Activated naive CD8-positive, alpha-beta T cell treated with anti-CD3 and anti-CD28 coated beads for 36 hours (primary cell): Measurements from ENCODE around the gene DDI1. TPM values are rescaled to one million over a fixed set of nuclear protein-coding genes. Genes with fewer than 3 reads are reported as not detected.
"Not testable (repeated sequence)": the region's sequence is repeated elsewhere in the genome, so short reads cannot be mapped to it uniquely, and the experiment has no call there.

ENCODE experiments used
- DNase-seq: peaks from one replicate; pipeline ENCODE4 v3.0.0; 2021
- H3K27ac Mint-ChIP-seq: one replicate; pipeline ENCODE4 v1.8.0; 2022; ENCODE audit warnings: mild to moderate bottlenecking, moderate library complexity, mixed read lengths
- H3K27me3 Mint-ChIP-seq: one replicate; pipeline ENCODE4 v1.8.0; 2022; ENCODE audit warnings: mild to moderate bottlenecking, mixed read lengths
- H3K36me3 Mint-ChIP-seq: one replicate; pipeline ENCODE4 v1.8.0; 2021; ENCODE audit warnings: mild to moderate bottlenecking, mixed read lengths
- H3K4me1 Mint-ChIP-seq: one replicate; pipeline ENCODE4 v1.8.0; 2021; ENCODE audit warnings: mixed read lengths
- H3K4me3 Mint-ChIP-seq: one replicate; pipeline ENCODE4 v1.8.0; 2022; ENCODE audit warnings: mild to moderate bottlenecking, moderate library complexity, mixed read lengths
- H3K9me3 Mint-ChIP-seq: one replicate; pipeline ENCODE4 v1.8.0; 2022; ENCODE audit warnings: mixed read lengths
- total RNA-seq, 2 experiments: library from RNA; stranded (reverse); gene quantifications; one replicate each; pipeline ENCODE4 v1.2.3, GENCODE V29; 2021

The DDI1 gene
- total RNA-seq, 2 experiments from 2014 or later, result not detected

DNA sequence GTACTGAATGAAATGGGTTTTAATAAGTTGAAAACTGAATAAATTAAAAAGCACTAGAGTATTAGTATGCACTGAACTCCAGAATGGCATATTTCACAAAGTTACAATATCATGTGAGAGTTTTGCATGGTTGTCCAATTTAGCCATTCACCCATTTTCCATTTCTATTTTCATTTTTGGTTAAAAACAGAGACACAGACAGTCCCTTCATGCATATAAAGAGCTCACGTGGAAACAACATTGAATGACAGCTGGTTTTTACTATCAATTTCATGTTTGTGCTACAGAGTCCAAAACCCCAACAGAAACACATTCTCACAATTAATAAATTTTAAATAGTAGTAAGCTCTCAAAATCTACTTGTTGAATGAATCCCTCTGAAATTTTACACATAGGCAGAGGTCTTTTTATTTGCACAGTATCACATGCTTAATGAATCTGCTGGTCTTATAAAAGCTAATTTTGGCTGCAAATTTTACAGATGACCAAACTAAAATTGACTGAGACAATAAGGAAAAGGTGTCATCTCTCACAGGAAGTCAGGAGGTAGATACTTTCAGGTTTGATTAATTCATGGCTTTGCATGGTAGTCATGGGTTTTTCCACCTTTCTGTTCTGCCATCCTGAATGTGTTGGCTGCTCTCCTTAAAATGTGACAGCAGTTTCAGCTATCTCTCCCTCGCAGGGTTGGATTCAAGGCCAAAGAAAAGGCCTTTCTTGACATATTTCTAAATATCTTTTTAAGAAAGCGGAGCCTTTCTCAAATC is 20.6 kb upstream of the DDI1 start:
- H3K27me3 Mint-ChIP-seq, result no peaks in the 10 kb centered on the region
- H3K4me1 Mint-ChIP-seq, result no peaks in the 10 kb centered on the region
- H3K4me3 Mint-ChIP-seq, result no peak overlapping the region
- DNase-seq, result no peak
- H3K27ac Mint-ChIP-seq, result no peak overlapping the region
- H3K36me3 Mint-ChIP-seq, result no peaks in the 10 kb centered on the region
- H3K9me3 Mint-ChIP-seq, result no peaks in the 10 kb centered on the region

DNA sequence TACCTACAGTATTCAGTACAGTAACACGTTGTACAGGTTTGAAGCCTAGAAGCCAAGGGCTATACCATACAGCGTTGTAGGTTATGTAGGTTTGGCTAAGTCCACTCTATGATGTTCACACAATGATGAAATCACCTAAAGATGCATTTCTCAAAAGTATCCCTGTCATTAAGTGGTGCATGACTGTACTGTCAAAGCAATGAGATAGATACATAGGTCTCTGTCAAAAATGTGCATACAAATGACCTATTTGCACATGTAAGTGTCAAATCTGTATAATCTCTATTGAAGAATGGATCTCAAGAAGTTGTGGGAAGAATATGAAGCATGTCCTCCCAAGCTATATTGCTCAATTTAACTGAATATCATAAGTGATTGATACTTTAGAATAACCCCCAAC is 11.9 kb upstream of the DDI1 start:
- DNase-seq, result no peak
- H3K27me3 Mint-ChIP-seq, result no peaks in the 10 kb centered on the region
- H3K9me3 Mint-ChIP-seq, result no peaks in the 10 kb centered on the region
- no peaks in the 10 kb centered on the region for H3K36me3 Mint-ChIP-seq
- no peak overlapping the region for H3K4me3 Mint-ChIP-seq
- no peak overlapping the region for H3K27ac Mint-ChIP-seq
- H3K4me1 Mint-ChIP-seq, result no peaks in the 10 kb centered on the region

DNA sequence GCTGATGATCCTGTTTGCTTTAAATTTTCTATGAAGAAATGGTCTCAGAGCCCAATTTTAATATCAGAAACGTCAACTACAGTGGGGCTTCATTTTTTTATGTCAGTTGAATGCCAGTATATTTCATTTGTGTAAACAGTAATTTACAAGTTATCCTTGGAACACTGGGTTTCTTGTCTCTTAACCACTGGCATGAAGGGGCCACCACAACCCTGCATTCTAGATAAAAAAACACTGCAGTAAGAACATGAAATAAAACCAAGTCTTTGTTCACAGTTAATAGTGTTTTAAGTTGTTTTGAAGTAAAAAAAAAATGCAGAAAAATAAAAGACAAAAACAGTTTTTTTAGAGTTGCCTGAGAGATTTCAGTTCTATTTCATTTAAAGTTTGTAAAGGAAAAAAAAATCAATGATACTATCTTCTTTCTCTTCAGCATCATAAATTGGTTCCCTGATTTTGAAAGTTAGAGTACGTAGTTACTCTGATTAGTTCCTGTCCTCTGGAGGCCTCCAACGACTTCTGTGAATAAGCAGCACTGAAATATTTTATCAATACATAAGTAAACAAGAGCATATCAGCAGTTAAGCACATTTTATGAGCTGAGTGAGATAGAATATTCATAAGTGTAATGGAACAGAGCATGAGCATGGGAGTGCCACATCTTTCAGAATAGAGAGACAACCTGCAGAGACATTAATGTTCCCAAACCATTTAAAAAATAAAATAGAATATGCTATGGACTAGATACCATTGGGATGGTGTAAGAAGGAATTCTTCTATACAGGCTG is 7.8 kb upstream of the DDI1 start:
- H3K36me3 Mint-ChIP-seq, result no peaks in the 10 kb centered on the region
- no peak overlapping the region for H3K4me3 Mint-ChIP-seq
- no peaks in the 10 kb centered on the region for H3K27me3 Mint-ChIP-seq
- DNase-seq, result no peak
- H3K9me3 Mint-ChIP-seq, result peaks cover 4% of the 10 kb centered on the region
- no peak overlapping the region for H3K27ac Mint-ChIP-seq
- no peaks in the 10 kb centered on the region for H3K4me1 Mint-ChIP-seq

DNA sequence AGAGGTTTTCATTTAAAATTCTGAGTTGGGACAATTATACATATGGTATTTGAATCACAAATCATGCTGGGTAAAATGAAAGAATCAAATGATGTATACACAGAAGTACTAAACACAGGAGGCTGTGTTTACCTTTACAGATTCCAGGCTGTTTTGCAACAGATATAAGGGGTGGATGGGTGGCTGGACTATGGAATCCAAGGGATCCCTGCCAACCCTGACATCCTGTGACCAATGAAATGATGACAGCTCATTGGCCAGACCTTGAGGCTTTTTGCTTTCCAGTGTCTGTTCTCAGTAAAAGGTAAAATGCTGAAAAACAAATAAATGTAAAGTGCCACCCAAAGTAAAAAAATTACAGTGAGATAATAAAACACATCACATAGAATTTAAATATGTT is 3.3 kb upstream of the DDI1 start:
- Mint-ChIP-seq H3K36me3 (no peaks in the 10 kb centered on the region), H3K27ac (no peak overlapping the region), H3K4me1 (no peaks in the 10 kb centered on the region), H3K4me3 (no peak overlapping the region), H3K9me3 (peaks cover 4% of the 10 kb centered on the region), H3K27me3 (no peaks in the 10 kb centered on the region)
- DNase-seq, result no peak

DNA sequence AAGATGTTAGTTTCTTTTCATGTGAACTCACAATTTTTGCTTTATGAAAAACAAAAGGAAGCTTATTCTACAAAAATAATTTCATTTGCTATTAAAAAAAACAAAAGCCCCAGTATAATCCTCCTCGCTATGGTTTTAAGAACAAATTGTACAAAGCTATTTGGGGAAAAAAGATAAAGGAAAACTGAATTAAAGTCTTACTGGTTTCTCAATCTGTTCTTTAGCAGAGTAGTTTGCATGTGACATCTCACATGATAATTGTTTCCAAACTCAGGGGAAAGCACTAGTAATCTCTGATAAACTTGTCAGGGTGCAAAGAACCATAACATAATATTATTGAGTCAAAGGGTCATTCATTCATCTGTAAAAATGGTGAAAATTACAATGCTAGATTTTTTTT is 2.9 kb upstream of the DDI1 start:
- no peaks in the 10 kb centered on the region for H3K36me3 Mint-ChIP-seq
- DNase-seq, result no peak

DNA sequence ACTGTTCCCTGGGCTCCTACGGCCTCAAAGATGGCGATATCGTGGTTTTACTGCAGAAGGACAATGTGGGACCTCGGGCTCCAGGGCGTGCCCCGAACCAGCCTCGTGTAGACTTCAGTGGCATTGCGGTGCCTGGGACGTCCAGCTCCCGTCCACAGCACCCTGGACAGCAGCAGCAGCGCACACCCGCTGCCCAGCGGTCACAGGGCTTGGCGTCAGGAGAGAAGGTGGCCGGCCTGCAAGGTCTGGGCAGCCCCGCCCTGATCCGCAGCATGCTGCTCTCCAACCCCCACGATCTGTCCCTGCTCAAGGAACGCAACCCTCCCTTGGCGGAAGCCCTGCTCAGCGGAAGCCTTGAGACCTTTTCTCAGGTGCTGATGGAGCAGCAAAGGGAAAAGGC is 555 bp downstream of the DDI1 start:
- Mint-ChIP-seq H3K27me3 (no peaks in the 10 kb centered on the region), H3K36me3 (no peaks in the 10 kb centered on the region), H3K4me3 (no peak overlapping the region)

More for the DNA sequence above, 2.9 kb upstream of the DDI1 start:
- H3K27ac Mint-ChIP-seq, result no peak overlapping the region
- H3K4me3 Mint-ChIP-seq, result no peak overlapping the region
- H3K4me1 Mint-ChIP-seq, result no peaks in the 10 kb centered on the region
- H3K27me3 Mint-ChIP-seq, result no peaks in the 10 kb centered on the region
- peaks cover 4% of the 10 kb centered on the region for H3K9me3 Mint-ChIP-seq

DNA sequence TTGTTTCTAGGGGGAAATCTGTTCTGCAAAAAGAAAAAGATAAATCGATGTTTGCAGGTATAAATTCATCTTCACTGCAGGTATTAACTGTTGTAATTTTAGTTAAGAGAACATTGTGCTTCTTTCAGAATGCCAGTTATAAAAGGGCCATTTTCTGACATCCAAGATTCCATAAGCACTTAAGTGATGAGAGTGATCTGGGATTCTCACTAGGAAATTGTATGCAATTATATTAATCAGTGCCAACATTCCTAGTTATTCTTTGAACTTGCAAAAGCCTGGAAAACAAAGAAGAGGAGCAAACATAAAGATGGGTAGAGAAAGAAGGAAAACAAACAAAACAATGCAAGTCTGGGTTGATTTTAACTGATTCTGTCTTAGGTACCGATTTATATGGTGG is 5.4 kb downstream of the DDI1 start:
- Mint-ChIP-seq H3K4me1 (no peaks in the 10 kb centered on the region), H3K27me3 (no peaks in the 10 kb centered on the region), H3K27ac (no peak overlapping the region), H3K4me3 (no peak overlapping the region), H3K36me3 (no peaks in the 10 kb centered on the region), H3K9me3 (peaks cover under 1% of the 10 kb centered on the region)
- no peak for DNase-seq

More for the DNA sequence above, 555 bp downstream of the DDI1 start:
- H3K27ac Mint-ChIP-seq, result no peak overlapping the region
- H3K4me1 Mint-ChIP-seq, result no peaks in the 10 kb centered on the region
- DNase-seq, result no peak
- H3K9me3 Mint-ChIP-seq, result no peaks in the 10 kb centered on the region

DNA sequence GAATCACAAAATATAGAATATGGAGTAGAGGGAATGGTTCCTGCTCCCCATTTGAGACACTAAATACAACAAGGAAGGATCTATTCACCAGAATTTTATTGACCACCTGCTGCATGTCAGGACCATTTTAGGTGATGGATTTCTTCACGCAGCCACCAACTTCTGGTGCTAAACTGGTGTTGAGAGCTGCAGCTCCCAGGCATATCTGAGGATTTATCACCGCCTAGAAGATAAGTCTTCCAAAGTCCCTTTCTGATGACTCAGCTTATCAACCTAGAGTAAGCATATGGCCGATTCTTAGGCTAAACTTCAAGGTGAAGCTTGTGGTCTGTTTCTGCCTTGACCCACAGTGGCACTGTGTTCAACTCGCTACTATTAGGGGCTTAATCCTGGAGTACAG is 6.7 kb downstream of the DDI1 start:
- H3K9me3 Mint-ChIP-seq, result peaks cover 2% of the 10 kb centered on the region
- no peaks in the 10 kb centered on the region for H3K27me3 Mint-ChIP-seq
- no peaks in the 10 kb centered on the region for H3K4me1 Mint-ChIP-seq
- H3K4me3 Mint-ChIP-seq, result no peak overlapping the region
- H3K36me3 Mint-ChIP-seq, result no peaks in the 10 kb centered on the region
- DNase-seq, result no peak
- H3K27ac Mint-ChIP-seq, result no peak overlapping the region

DNA sequence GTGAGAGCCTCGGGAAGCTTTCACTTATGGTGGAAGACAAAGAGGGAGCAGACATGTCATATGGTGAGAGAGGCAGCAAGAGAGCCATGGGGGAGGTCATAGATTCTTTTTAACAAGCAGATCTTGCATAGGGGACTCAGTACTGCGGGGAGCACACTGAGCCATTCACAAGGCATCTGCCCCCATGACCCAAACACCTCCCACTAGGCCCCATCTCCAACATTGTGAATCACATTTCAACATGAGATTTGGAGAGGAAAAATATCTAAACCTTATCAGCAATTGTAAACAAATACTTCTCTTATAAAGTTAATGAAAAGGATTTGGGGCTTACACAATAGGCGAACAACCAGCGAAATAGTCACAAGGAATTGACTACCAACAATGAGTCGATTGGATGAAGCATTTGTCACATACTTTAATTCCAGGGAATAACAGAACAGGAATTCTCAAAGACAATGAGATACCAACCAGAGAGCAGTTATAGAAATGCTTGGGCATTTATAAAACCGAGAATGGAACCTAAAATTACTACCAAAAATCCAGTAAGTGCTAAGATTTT is 7.3 kb downstream of the DDI1 start:
- H3K27me3 Mint-ChIP-seq, result no peaks in the 10 kb centered on the region
- no peaks in the 10 kb centered on the region for H3K36me3 Mint-ChIP-seq
- H3K27ac Mint-ChIP-seq, result no peak overlapping the region
- H3K9me3 Mint-ChIP-seq, result peaks cover 2% of the 10 kb centered on the region
- DNase-seq, result no peak
- H3K4me1 Mint-ChIP-seq, result no peaks in the 10 kb centered on the region
- no peak overlapping the region for H3K4me3 Mint-ChIP-seq

DNA sequence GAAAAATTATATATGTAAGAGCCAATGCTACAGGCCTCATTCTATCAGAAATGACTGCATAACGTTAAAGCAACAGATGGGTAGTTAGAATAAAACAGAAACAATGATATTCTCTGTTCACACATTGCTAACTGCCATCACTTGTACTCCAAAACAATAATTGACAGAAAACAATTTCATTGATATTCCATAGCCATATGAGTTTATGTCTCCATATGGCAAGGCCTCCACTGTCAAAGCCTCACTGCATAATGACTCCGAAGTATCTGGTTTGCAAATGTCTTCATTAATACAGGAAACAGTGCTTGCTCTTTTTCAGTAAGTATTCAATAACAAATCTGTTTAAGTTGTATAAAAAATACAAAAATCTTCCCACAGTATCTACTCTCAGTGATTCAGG is 9.9 kb downstream of the DDI1 start:
- H3K4me1 Mint-ChIP-seq, result no peaks in the 10 kb centered on the region
- peaks cover 2% of the 10 kb centered on the region for H3K9me3 Mint-ChIP-seq
- H3K36me3 Mint-ChIP-seq, result no peaks in the 10 kb centered on the region
- DNase-seq, result no peak
- H3K27ac Mint-ChIP-seq, result no peak overlapping the region
- H3K4me3 Mint-ChIP-seq, result no peak overlapping the region
- H3K27me3 Mint-ChIP-seq, result no peaks in the 10 kb centered on the region

DNA sequence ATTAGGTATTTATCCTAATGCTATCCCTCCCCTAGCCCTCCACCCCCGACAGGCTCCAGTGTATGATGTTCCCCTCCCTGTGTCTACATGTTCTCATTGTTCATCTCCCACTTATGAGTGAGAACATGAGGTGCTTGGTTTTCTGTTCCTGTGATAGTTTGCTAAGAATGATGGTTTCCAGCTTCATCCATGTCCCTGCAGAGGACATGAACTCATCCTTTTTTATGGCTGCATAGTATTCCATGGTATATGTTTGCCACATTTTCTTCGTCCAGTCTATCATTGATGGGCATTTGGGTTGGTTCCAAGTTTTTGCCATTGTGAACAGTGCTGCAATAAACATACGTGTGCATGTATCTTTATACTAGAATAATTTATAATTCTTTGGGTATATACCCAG is 10.4 kb downstream of the DDI1 start:
- H3K27me3 Mint-ChIP-seq, H3K4me3 Mint-ChIP-seq, DNase-seq, H3K4me1 Mint-ChIP-seq, H3K36me3 Mint-ChIP-seq, H3K9me3 Mint-ChIP-seq, H3K27ac Mint-ChIP-seq: not testable (repeated sequence)

DNA sequence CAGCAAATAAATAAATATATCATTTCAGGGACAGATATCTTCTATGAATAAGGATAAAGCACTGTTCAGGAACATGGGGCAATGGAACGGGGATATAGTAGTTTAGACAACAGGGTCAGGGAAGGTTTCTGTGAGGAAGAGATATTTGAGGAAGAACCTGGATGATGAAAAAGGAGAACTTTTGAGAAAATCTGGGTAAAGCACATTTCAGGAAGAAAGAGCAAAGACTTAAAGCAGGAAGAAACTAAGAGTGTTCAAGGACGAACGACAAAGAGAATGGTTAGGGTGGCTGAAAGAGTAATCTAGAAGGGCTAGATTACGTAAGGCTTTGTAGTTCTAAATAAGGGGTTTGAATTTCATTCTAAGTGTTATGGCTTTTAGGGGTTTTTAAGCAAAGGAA is 12.7 kb downstream of the DDI1 start:
- DNase-seq, result no peak
- Mint-ChIP-seq H3K4me1 (no peaks in the 10 kb centered on the region), H3K9me3 (peaks cover 2% of the 10 kb centered on the region), H3K4me3 (no peak overlapping the region), H3K27me3 (no peaks in the 10 kb centered on the region), H3K36me3 (no peaks in the 10 kb centered on the region), H3K27ac (no peak overlapping the region)

DNA sequence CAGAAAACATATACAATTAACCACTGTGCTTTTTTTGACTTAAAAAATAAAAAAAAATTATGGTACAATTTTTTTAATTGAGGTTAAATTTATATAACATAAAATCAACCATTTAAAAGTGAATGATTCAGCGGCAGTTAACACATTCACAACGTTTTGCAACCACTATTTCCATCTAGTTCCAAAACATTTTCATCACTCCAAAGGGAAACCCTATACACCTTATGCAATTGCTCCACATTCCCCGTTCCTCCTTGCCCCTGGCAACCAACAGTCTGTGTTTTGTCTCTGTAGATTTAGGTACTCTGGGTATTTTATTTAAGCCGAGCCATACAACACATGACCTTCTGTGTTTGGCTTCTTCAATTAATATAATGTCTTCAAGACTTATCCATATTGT is 15.3 kb downstream of the DDI1 start:
- Mint-ChIP-seq H3K27ac (no peak overlapping the region), H3K4me1 (no peaks in the 10 kb centered on the region), H3K27me3 (no peaks in the 10 kb centered on the region), H3K4me3 (no peak overlapping the region), H3K36me3 (no peaks in the 10 kb centered on the region), H3K9me3 (peaks cover 2% of the 10 kb centered on the region)
- DNase-seq, result no peak

DNA sequence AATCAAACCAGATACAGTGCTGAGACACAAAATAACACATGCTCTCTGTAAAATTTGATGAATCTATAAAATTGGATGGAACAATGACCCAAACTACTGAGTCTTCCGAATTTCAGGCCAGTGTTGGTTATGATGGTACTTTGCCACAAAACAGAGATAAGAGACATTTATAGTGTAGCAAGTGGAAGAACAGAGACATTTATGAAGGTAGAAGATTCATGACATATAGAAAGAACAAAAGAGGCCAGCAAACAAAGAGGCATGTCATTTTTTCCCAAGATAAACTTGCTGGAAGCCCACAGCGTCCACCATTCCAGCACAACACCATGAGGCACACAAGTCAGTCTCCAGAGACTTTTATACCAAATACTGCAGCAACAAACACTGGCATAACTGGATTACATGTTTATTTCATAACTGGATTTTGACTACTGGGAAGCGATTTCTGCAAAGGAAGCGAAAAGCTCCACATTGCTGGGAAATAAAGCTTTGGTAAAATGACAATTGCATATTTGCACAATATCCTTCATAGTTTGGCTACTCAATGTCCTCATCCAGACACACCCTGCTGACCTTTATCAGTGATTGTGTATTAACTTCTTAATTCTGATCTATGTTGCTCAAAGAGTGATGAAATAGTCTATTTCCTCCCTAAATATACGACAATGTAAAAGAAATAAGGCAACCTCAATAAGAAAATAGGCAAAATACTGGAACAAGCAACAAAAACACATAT is 17.5 kb downstream of the DDI1 start:
- no peak for DNase-seq
- Mint-ChIP-seq H3K4me3 (no peak overlapping the region), H3K9me3 (no peaks in the 10 kb centered on the region), H3K4me1 (no peaks in the 10 kb centered on the region), H3K27ac (no peak overlapping the region), H3K27me3 (no peaks in the 10 kb centered on the region), H3K36me3 (no peaks in the 10 kb centered on the region)

DNA sequence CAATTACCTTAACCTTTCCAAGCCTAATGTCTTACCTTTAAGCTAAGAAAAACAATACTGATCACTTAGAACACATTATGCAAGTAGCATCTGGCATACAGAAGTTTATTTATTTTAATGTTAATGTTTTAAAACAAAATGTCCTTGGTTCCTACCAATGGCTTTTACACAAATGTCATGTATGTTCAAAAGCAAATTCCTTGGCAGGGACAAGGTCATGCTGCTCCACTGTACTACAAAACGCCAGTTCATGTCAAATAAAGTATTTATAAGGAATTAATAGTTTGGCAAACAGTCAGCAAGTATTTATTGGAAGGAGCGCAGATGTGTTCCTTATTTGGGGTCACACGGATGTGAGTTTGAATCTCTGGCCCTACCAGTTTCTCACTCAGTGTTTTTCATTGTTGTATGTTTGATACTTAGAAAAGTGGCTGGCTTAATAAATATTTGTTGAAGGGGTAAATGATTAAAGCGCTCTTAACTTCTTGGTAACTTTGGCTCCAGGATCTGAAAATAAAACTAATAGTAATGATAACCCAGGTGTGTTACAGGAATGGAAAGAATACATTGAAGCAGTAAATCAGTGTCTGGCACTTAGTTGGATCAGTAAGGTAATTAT is 18.6 kb downstream of the DDI1 start:
- DNase-seq, result no peak
- Mint-ChIP-seq H3K4me3 (no peak overlapping the region), H3K4me1 (no peaks in the 10 kb centered on the region), H3K9me3 (no peaks in the 10 kb centered on the region), H3K27me3 (no peaks in the 10 kb centered on the region), H3K36me3 (no peaks in the 10 kb centered on the region), H3K27ac (no peak overlapping the region)
